Esophagus squamous epithelium (tissue), 4 donors: Measurements from ENCODE around the gene DENND1B.

Source experiments
- POLR2A ChIP-seq, 4 donors: fragments of 450-650 bp; IDR thresholded peaks; one replicate each; pipeline ENCODE4 v1.6.1; 2017; ENCODE audit warnings: antibody characterized with exemption in 4 of 4, mild to moderate bottlenecking in 4 of 4, moderate library complexity in 3 of 4
- TF ChIP-seq, protein P1 (sequence below), 6 experiments: fragments of 450-650 bp in 4 of 6; fragments of 200-600 bp in 2 of 6; sonication (generic) in 2 of 6; IDR thresholded peaks; one replicate each; pipeline ENCODE4 v1.5.1; 2016 to 2019; ENCODE audit warnings: antibody characterized with exemption in 6 of 6, mild to moderate bottlenecking in 4 of 6, moderate library complexity in 4 of 6

DNA sequence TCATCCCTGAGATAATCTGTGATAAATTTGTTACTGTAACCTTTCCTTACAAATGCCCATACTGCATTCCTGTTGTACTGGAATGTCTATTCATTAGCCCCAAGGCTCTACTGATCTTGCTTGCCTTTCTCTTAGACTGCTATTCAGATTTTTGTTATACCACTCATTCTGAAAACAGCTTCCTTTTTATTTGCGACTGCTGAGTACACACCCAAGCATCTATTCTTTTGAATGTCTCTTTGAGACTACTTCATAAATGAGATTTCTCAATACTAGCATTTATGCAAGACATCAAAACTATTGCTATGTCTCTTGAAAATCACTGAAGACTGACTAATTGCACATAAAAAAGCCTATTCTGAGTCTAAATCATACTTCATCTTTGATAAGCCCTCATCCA lies 38.6 kb downstream of the DENND1B start:
- TF ChIP-seq, protein P1, sequence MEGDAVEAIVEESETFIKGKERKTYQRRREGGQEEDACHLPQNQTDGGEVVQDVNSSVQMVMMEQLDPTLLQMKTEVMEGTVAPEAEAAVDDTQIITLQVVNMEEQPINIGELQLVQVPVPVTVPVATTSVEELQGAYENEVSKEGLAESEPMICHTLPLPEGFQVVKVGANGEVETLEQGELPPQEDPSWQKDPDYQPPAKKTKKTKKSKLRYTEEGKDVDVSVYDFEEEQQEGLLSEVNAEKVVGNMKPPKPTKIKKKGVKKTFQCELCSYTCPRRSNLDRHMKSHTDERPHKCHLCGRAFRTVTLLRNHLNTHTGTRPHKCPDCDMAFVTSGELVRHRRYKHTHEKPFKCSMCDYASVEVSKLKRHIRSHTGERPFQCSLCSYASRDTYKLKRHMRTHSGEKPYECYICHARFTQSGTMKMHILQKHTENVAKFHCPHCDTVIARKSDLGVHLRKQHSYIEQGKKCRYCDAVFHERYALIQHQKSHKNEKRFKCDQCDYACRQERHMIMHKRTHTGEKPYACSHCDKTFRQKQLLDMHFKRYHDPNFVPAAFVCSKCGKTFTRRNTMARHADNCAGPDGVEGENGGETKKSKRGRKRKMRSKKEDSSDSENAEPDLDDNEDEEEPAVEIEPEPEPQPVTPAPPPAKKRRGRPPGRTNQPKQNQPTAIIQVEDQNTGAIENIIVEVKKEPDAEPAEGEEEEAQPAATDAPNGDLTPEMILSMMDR (IDR thresholded peaks at IDR 0.05), result no peak
- no peak for TF ChIP-seq POLR2A (IDR thresholded peaks at IDR 0.05)
